Measurements from ENCODE around the gene LHFPL6. TPM values are rescaled to one million over a fixed set of nuclear protein-coding genes. Genes with fewer than 3 reads are reported as not detected.

LHFPL6 gene
- total and polyA plus RNA-seq, 2 experiments from 2014 or later, result 7.8 to 9.5 TPM

DNA sequence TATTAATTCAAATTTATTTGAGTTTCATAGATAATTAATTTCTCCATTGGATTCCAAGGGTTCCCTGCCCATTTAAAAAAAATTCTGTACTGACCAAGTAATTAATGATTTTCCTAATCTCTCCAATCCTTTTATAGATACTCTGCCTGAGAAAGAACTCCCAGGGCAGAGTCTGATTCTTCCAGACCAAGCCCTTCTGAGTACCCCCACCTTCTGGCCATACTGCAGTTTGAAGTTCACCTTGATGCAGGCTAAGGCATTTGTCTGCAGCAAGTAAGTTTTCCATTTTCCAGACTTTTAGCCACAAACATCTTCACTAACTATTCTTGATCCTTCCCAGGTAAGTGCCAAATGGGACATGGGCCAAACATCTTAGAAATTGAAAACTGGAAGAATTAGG, 195.9 kb downstream of the LHFPL6 start:
- H3K27me3 ChIP-seq (ENCODE audit: insufficient read depth), result no peaks in the 10 kb centered on the region
- Mint-ChIP-seq H3K36me3 (ENCODE audit: low read depth) (no peaks in the 10 kb centered on the region), H3K27me3 (ENCODE audit: insufficient read depth, low read depth, poor library complexity) (peaks cover 4% of the 10 kb centered on the region), H3K4me1 (peaks cover 51% of the 10 kb centered on the region), H3K27ac (no peak overlapping the region), H3K4me3 (no peak overlapping the region), H3K9me3 (no peaks in the 10 kb centered on the region)
- H3K79me2 ChIP-seq (replicated peaks; ENCODE audit: insufficient read depth), result no peaks in the 10 kb centered on the region
- no peaks in the 10 kb centered on the region for H3K9me2 ChIP-seq (ENCODE audit: insufficient read depth)
- no peak for TF ChIP-seq JUNB (IDR thresholded peaks at IDR 0.05; ENCODE audit: unreplicated experiment)
- TF ChIP-seq, protein P1, sequence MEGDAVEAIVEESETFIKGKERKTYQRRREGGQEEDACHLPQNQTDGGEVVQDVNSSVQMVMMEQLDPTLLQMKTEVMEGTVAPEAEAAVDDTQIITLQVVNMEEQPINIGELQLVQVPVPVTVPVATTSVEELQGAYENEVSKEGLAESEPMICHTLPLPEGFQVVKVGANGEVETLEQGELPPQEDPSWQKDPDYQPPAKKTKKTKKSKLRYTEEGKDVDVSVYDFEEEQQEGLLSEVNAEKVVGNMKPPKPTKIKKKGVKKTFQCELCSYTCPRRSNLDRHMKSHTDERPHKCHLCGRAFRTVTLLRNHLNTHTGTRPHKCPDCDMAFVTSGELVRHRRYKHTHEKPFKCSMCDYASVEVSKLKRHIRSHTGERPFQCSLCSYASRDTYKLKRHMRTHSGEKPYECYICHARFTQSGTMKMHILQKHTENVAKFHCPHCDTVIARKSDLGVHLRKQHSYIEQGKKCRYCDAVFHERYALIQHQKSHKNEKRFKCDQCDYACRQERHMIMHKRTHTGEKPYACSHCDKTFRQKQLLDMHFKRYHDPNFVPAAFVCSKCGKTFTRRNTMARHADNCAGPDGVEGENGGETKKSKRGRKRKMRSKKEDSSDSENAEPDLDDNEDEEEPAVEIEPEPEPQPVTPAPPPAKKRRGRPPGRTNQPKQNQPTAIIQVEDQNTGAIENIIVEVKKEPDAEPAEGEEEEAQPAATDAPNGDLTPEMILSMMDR (conservative IDR thresholded peaks at IDR 0.05; ENCODE audit: low read depth in 2 of 2), result peak in 1 of 2 experiments; percentile 35; a peak in 2 of 4 replicates
- H3K36me3 ChIP-seq (ENCODE audit: insufficient read depth), result no peaks in the 10 kb centered on the region
- no peak overlapping the region for H3K4me2 ChIP-seq
- no peaks in the 10 kb centered on the region for H3F3A ChIP-seq (replicated peaks; ENCODE audit: low read depth)
- no peak overlapping the region for H3K4me3 ChIP-seq
- no peaks in the 10 kb centered on the region for H4K20me1 ChIP-seq (replicated peaks; ENCODE audit: insufficient read depth)
- no peak overlapping the region for H2AFZ ChIP-seq
- peaks cover 41% of the 10 kb centered on the region for H3K4me1 ChIP-seq (ENCODE audit: insufficient read depth)
- peak; percentile 57 for ATAC-seq
- DNase-seq (ENCODE audit: low spot score), result no peak
- no peak overlapping the region for H3K27ac ChIP-seq (ENCODE audit: low read depth)

GRCh38 chr13:39406688-39407087, 196.3 kb downstream of the LHFPL6 start:
- Mint-ChIP-seq H3K36me3 (ENCODE audit: low read depth) (no peaks in the 10 kb centered on the region), H3K27ac (no peak overlapping the region), H3K9me3 (no peaks in the 10 kb centered on the region), H3K27me3 (ENCODE audit: insufficient read depth, low read depth, poor library complexity) (peaks cover 4% of the 10 kb centered on the region), H3K4me3 (no peak overlapping the region), H3K4me1 (peaks cover 48% of the 10 kb centered on the region)
- no peak overlapping the region for H3K4me3 ChIP-seq
- H3K4me1 ChIP-seq (ENCODE audit: insufficient read depth), result peaks cover 38% of the 10 kb centered on the region
- no peak overlapping the region for H3K4me2 ChIP-seq
- H3K36me3 ChIP-seq (ENCODE audit: insufficient read depth), result no peaks in the 10 kb centered on the region
- no peaks in the 10 kb centered on the region for H3F3A ChIP-seq (replicated peaks; ENCODE audit: low read depth)
- H2AFZ ChIP-seq, result no peak overlapping the region
- ATAC-seq, result peak; percentile 80
- no peaks in the 10 kb centered on the region for H4K20me1 ChIP-seq (replicated peaks; ENCODE audit: insufficient read depth)
- H3K27ac ChIP-seq (ENCODE audit: low read depth), result no peak overlapping the region
- peak; percentile 61 for DNase-seq (ENCODE audit: low spot score)
- no peaks in the 10 kb centered on the region for H3K79me2 ChIP-seq (replicated peaks; ENCODE audit: insufficient read depth)
- H3K9me2 ChIP-seq (ENCODE audit: insufficient read depth), result no peaks in the 10 kb centered on the region
- H3K27me3 ChIP-seq (ENCODE audit: insufficient read depth), result no peaks in the 10 kb centered on the region
- TF ChIP-seq EZH2 (IDR thresholded peaks at IDR 0.05; ENCODE audit: low read depth, unreplicated experiment) (no peak), STAT1 (IDR thresholded peaks at IDR 0.05; ENCODE audit: unreplicated experiment) (no peak), EZH2phosphoT487 (IDR thresholded peaks at IDR 0.05; ENCODE audit: unreplicated experiment) (no peak), CREB1 (CRISPR knock-in tag; IDR thresholded peaks at IDR 0.05; ENCODE audit: low read depth) (no peak), ZNF331 (CRISPR knock-in tag; IDR thresholded peaks at IDR 0.05; ENCODE audit: low read depth) (no peak), ZNF114 (CRISPR knock-in tag; IDR thresholded peaks at IDR 0.05) (no peak), NANOG (IDR thresholded peaks at IDR 0.05; ENCODE audit: borderline replicate concordance) (no peak), JUNB (IDR thresholded peaks at IDR 0.05; ENCODE audit: unreplicated experiment) (no peak)
- TF ChIP-seq, protein P2, sequence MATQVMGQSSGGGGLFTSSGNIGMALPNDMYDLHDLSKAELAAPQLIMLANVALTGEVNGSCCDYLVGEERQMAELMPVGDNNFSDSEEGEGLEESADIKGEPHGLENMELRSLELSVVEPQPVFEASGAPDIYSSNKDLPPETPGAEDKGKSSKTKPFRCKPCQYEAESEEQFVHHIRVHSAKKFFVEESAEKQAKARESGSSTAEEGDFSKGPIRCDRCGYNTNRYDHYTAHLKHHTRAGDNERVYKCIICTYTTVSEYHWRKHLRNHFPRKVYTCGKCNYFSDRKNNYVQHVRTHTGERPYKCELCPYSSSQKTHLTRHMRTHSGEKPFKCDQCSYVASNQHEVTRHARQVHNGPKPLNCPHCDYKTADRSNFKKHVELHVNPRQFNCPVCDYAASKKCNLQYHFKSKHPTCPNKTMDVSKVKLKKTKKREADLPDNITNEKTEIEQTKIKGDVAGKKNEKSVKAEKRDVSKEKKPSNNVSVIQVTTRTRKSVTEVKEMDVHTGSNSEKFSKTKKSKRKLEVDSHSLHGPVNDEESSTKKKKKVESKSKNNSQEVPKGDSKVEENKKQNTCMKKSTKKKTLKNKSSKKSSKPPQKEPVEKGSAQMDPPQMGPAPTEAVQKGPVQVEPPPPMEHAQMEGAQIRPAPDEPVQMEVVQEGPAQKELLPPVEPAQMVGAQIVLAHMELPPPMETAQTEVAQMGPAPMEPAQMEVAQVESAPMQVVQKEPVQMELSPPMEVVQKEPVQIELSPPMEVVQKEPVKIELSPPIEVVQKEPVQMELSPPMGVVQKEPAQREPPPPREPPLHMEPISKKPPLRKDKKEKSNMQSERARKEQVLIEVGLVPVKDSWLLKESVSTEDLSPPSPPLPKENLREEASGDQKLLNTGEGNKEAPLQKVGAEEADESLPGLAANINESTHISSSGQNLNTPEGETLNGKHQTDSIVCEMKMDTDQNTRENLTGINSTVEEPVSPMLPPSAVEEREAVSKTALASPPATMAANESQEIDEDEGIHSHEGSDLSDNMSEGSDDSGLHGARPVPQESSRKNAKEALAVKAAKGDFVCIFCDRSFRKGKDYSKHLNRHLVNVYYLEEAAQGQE (IDR thresholded peaks at IDR 0.05; ENCODE audit: unreplicated experiment), result no peak
- TF ChIP-seq, protein P1 (conservative IDR thresholded peaks at IDR 0.05; ENCODE audit: low read depth in 2 of 2), result peak; percentile 16 to 43; a peak in 2 of 4 replicates

Measured in GM23338 (cell line).